Measurements from ENCODE around the gene DNAJC27. TPM values are rescaled to one million over a fixed set of nuclear protein-coding genes. Genes with fewer than 3 reads are reported as not detected.
A peak's percentile ranks its signal among the peaks of the same experiment; 100 is the strongest.

The DNAJC27 gene
- total and polyA plus RNA-seq, 3 donors from 2014 or later: 33.3 to 59.7 (median 36.7) TPM

GRCh38 chr2:24994146-24994724, 22.5 kb upstream of the DNAJC27 start:
- DNase-seq: no peak
- H3K36me3 ChIP-seq (ENCODE audit: low read depth, missing control alignments): no peaks in the 10 kb centered on the region
- no peak for TF ChIP-seq POLR2A (IDR thresholded peaks at IDR 0.05)
- TF ChIP-seq CTCF (IDR thresholded peaks at IDR 0.05): no peak
- H3K9me3 ChIP-seq: no peaks in the 10 kb centered on the region
- H3K27ac ChIP-seq: no peak overlapping the region
- no peak overlapping the region for H3K4me3 ChIP-seq
- intact Hi-C loops (cut with DNase I; ENCODE audit: low total_unique reads): no loop called here
- WGBS, 2 donors: 58 to 59% methylated on average over 1 of the region's 1 CpG
- no peaks in the 10 kb centered on the region for H3K4me1 ChIP-seq
- no peaks in the 10 kb centered on the region for H3K27me3 ChIP-seq

GRCh38 chr2:24993406-24994145, 21.8 kb upstream of the DNAJC27 start:
- DNase-seq: no peak
- Histone ChIP-seq H3K27ac (no peak overlapping the region), H3K4me3 (no peak overlapping the region), H3K27me3 (no peaks in the 10 kb centered on the region), H3K36me3 (ENCODE audit: low read depth, missing control alignments) (no peaks in the 10 kb centered on the region), H3K4me1 (no peaks in the 10 kb centered on the region), H3K9me3 (no peaks in the 10 kb centered on the region)
- intact Hi-C loops (cut with DNase I; ENCODE audit: low total_unique reads): no loop called here
- WGBS, 2 donors: 57 to 69% methylated on average over 6 of the region's 6 CpGs
- no peak for TF ChIP-seq CTCF (IDR thresholded peaks at IDR 0.05)
- no peak for TF ChIP-seq POLR2A (IDR thresholded peaks at IDR 0.05)

GRCh38 chr2:24986372-24986771, 14.6 kb upstream of the DNAJC27 start:
- peaks cover 24% of the 10 kb centered on the region for H3K4me1 ChIP-seq
- no peak overlapping the region for H3K4me3 ChIP-seq
- H3K9me3 ChIP-seq: no peaks in the 10 kb centered on the region
- TF ChIP-seq POLR2A (IDR thresholded peaks at IDR 0.05) (no peak), CTCF (IDR thresholded peaks at IDR 0.05) (no peak)
- intact Hi-C loops (cut with DNase I; ENCODE audit: low total_unique reads): no loop called here
- WGBS, 2 donors: 19 to 28% methylated on average over 3 of the region's 3 CpGs
- no peaks in the 10 kb centered on the region for H3K36me3 ChIP-seq (ENCODE audit: low read depth, missing control alignments)
- peak; percentile 82 for DNase-seq
- peak overlapping the region; percentile 67 to 80 for H3K27ac ChIP-seq
- H3K27me3 ChIP-seq: no peaks in the 10 kb centered on the region

GRCh38 chr2:24985511-24985910, 13.8 kb upstream of the DNAJC27 start:
- DNase-seq: no peak
- WGBS, 2 donors: 86 to 87% methylated on average over 8 of the region's 8 CpGs
- Histone ChIP-seq H3K27ac (peak overlapping the region; percentile 67 to 80), H3K4me3 (no peak overlapping the region), H3K4me1 (peaks cover 27% of the 10 kb centered on the region), H3K27me3 (no peaks in the 10 kb centered on the region), H3K36me3 (ENCODE audit: low read depth, missing control alignments) (no peaks in the 10 kb centered on the region), H3K9me3 (no peaks in the 10 kb centered on the region)
- intact Hi-C loops (cut with DNase I; ENCODE audit: low total_unique reads): no loop called here
- TF ChIP-seq CTCF (IDR thresholded peaks at IDR 0.05) (no peak), POLR2A (IDR thresholded peaks at IDR 0.05) (no peak)

Data from testis (tissue), 3 donors.